ENCODE data around the gene SPOCK3.

DNA sequence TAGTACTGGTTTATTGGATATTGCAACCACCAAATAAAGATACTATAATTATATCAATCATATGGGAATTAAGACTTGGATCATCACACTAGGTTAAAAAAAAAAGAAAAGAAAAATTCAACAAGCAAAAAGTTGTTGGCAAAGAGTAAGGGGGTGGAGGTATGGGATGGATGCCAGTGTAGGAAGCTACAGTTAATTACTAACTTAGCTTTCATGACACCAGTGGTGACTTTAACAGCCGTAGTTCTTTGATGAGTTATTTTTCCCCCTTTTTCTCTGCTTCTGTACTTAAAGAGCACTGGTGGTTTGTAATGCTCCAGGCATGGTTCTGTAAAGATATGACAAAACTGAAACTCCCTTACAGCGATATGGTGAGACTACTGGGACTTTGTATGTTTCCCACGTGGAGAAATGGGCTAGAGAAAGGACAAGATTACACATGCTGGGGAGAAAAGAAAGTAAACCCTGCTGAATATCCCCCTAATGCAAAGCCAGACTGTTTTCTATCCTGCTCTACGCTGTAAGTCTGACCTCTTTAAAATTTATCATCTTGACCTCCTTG, 210.8 kb downstream of the SPOCK3 start:
- TF ChIP-seq, protein P1, sequence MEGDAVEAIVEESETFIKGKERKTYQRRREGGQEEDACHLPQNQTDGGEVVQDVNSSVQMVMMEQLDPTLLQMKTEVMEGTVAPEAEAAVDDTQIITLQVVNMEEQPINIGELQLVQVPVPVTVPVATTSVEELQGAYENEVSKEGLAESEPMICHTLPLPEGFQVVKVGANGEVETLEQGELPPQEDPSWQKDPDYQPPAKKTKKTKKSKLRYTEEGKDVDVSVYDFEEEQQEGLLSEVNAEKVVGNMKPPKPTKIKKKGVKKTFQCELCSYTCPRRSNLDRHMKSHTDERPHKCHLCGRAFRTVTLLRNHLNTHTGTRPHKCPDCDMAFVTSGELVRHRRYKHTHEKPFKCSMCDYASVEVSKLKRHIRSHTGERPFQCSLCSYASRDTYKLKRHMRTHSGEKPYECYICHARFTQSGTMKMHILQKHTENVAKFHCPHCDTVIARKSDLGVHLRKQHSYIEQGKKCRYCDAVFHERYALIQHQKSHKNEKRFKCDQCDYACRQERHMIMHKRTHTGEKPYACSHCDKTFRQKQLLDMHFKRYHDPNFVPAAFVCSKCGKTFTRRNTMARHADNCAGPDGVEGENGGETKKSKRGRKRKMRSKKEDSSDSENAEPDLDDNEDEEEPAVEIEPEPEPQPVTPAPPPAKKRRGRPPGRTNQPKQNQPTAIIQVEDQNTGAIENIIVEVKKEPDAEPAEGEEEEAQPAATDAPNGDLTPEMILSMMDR (IDR thresholded peaks at IDR 0.05): no peak
- no peak for TF ChIP-seq POLR2AphosphoS5 (IDR thresholded peaks at IDR 0.05)

All from prostate gland (tissue), 2 donors.